Measurements from ENCODE around the gene TET1.

TET1 gene

GRCh38 chr10:68597407-68597806 is 37.3 kb downstream of the TET1 start:
- no peak for DNase-seq (ENCODE audit: extremely low spot score)
- ChIA-PET CTCF (interaction anchor here (0.6 kb wide), 1 partner anchor 753 kb away, joined by 3 read pairs; no protein-coding TSS in a partner anchor), POLR2A (interaction anchor here (2.1 kb wide), 1 partner anchor 38 kb away, joined by 8 read pairs; the partner anchor contains the start of gene TET1)
- TF ChIP-seq FOXM1 (IDR thresholded peaks at IDR 0.05; ENCODE audit: borderline replicate concordance) (no peak), ELF4 (IDR thresholded peaks at IDR 0.05) (no peak), HDGF (IDR thresholded peaks at IDR 0.05; ENCODE audit: borderline replicate concordance) (no peak)

- ChIA-PET CTCF (interaction anchor here (0.6 to 0.7 kb wide), 2 partner anchors 10 to 12 kb away, joined by 3 read pairs; no protein-coding TSS in a partner anchor), POLR2A (interaction anchor here (1.5 to 3.4 kb wide), 2 partner anchors 39 to 45 kb away, joined by 4 to 26 read pairs; partner anchors contain the start of gene TET1)
- DNase-seq (ENCODE audit: extremely low spot score): peak; percentile 8
- TF ChIP-seq HDGF (IDR thresholded peaks at IDR 0.05; ENCODE audit: borderline replicate concordance) (no peak), CTBP1 (IDR thresholded peaks at IDR 0.05; ENCODE audit: borderline replicate concordance) (no peak), SUZ12 (IDR thresholded peaks at IDR 0.05) (no peak), ZNF384 (IDR thresholded peaks at IDR 0.05) (no peak), NFRKB (IDR thresholded peaks at IDR 0.05) (no peak), SP1 (IDR thresholded peaks at IDR 0.05) (no peak), ARNT (IDR thresholded peaks at IDR 0.05) (no peak), TARDBP (IDR thresholded peaks at IDR 0.05) (no peak), ELF4 (IDR thresholded peaks at IDR 0.05) (no peak), L3MBTL2 (conservative IDR thresholded peaks at IDR 0.05) (no peak), FOXM1 (IDR thresholded peaks at IDR 0.05; ENCODE audit: borderline replicate concordance) (no peak)
These were observed 39.0 kb downstream of the TET1 start for GRCh38 chr10:68598978-68599770.

- no peak for DNase-seq (ENCODE audit: extremely low spot score)
- ChIA-PET CTCF (interaction anchor here (1.0 to 1.3 kb wide), 2 partner anchors 12 to 49 kb away, joined by 3 to 4 read pairs; no protein-coding TSS in a partner anchor), POLR2A (interaction anchor here (0.9 to 3.4 kb wide), 4 partner anchors 37 to 45 kb away, joined by 3 to 26 read pairs (median 8); partner anchors contain the start of gene TET1)
- TF ChIP-seq ARNT (IDR thresholded peaks at IDR 0.05) (no peak), ZNF384 (IDR thresholded peaks at IDR 0.05) (no peak), LEF1 (IDR thresholded peaks at IDR 0.05; ENCODE audit: borderline replicate concordance) (no peak), HDGF (IDR thresholded peaks at IDR 0.05; ENCODE audit: borderline replicate concordance) (no peak), PKNOX1 (IDR thresholded peaks at IDR 0.05) (no peak), FOXM1 (IDR thresholded peaks at IDR 0.05; ENCODE audit: borderline replicate concordance) (no peak), NFRKB (IDR thresholded peaks at IDR 0.05) (no peak), SP1 (IDR thresholded peaks at IDR 0.05) (no peak), L3MBTL2 (conservative IDR thresholded peaks at IDR 0.05) (no peak)
These were observed 39.6 kb downstream of the TET1 start for GRCh38 chr10:68599771-68600040.

- ChIA-PET POLR2A (interaction anchor here (0.9 to 3.4 kb wide), 4 partner anchors 38 to 46 kb away, joined by 3 to 26 read pairs (median 8); partner anchors contain the start of gene TET1), CTCF (interaction anchor here (1.0 to 1.3 kb wide), 2 partner anchors 11 to 49 kb away, joined by 3 to 4 read pairs; no protein-coding TSS in a partner anchor)
- TF ChIP-seq BHLHE40 (IDR thresholded peaks at IDR 0.05; ENCODE audit: borderline replicate concordance): no peak
- TF ChIP-seq L3MBTL2 (conservative IDR thresholded peaks at IDR 0.05): 0 out of 2 replicates have a peak, but pooled peaks have one; percentile 39
- TF ChIP-seq NFRKB (IDR thresholded peaks at IDR 0.05): peak; percentile 40; the same call in 1 of the 2 replicates
- no peak for TF ChIP-seq LEF1 (IDR thresholded peaks at IDR 0.05; ENCODE audit: borderline replicate concordance)
- peak; percentile 78 for DNase-seq (ENCODE audit: extremely low spot score)
These were observed 40.1 kb downstream of the TET1 start for GRCh38 chr10:68600041-68600778.

GRCh38 chr10:68601501-68602265 is 41.5 kb downstream of the TET1 start:
- TF ChIP-seq FOXK2 (IDR thresholded peaks at IDR 0.05) (no peak), BHLHE40 (IDR thresholded peaks at IDR 0.05; ENCODE audit: borderline replicate concordance) (no peak), CTBP1 (IDR thresholded peaks at IDR 0.05; ENCODE audit: borderline replicate concordance) (no peak), ZNF384 (IDR thresholded peaks at IDR 0.05) (no peak), TARDBP (IDR thresholded peaks at IDR 0.05) (no peak), NFRKB (IDR thresholded peaks at IDR 0.05) (no peak), FOXM1 (IDR thresholded peaks at IDR 0.05; ENCODE audit: borderline replicate concordance) (no peak)
- CTCF ChIA-PET: interaction anchor here (0.5 kb wide), 1 partner anchor 12 kb away, joined by 4 read pairs; no protein-coding TSS in a partner anchor
- POLR2A ChIA-PET: interaction anchor here (1.6 to 3.4 kb wide), 2 partner anchors 39 to 42 kb away, joined by 11 to 26 read pairs; partner anchors contain the start of gene TET1
- DNase-seq (ENCODE audit: extremely low spot score): no peak

GRCh38 chr10:68602434-68602833 is 42.3 kb downstream of the TET1 start:
- no peak for DNase-seq (ENCODE audit: extremely low spot score)
- ChIA-PET POLR2A (no interaction called here), CTCF (interaction anchor here (0.6 kb wide), 1 partner anchor 11 kb away, joined by 3 read pairs; no protein-coding TSS in a partner anchor)
- no peak for TF ChIP-seq SP1 (IDR thresholded peaks at IDR 0.05)
- TF ChIP-seq TARDBP (IDR thresholded peaks at IDR 0.05): no peak
- no peak for TF ChIP-seq FOXK2 (IDR thresholded peaks at IDR 0.05)
- TF ChIP-seq SUZ12 (IDR thresholded peaks at IDR 0.05): no peak
- no peak for TF ChIP-seq NFRKB (IDR thresholded peaks at IDR 0.05)
- no peak for TF ChIP-seq PKNOX1 (IDR thresholded peaks at IDR 0.05)
- no peak for TF ChIP-seq ARNT (IDR thresholded peaks at IDR 0.05)
- TF ChIP-seq CTBP1 (IDR thresholded peaks at IDR 0.05; ENCODE audit: borderline replicate concordance): no peak
- no peak for TF ChIP-seq BHLHE40 (IDR thresholded peaks at IDR 0.05; ENCODE audit: borderline replicate concordance)
- TF ChIP-seq L3MBTL2 (conservative IDR thresholded peaks at IDR 0.05): no peak
- TF ChIP-seq FOXM1 (IDR thresholded peaks at IDR 0.05; ENCODE audit: borderline replicate concordance): no peak
- TF ChIP-seq ELF4 (IDR thresholded peaks at IDR 0.05): no peak
- no peak for TF ChIP-seq FOXA1 (IDR thresholded peaks at IDR 0.05)
- TF ChIP-seq LEF1 (IDR thresholded peaks at IDR 0.05; ENCODE audit: borderline replicate concordance): no peak
- no peak for TF ChIP-seq HDGF (IDR thresholded peaks at IDR 0.05; ENCODE audit: borderline replicate concordance)
- no peak for TF ChIP-seq ZNF384 (IDR thresholded peaks at IDR 0.05)

All from HEK293T (cell line).